K562 (cell line): ENCODE data around the gene KLK13.

Experiments used
- CTCF ChIP-seq, 3 experiments: IDR thresholded peaks in 2 of 3; conservative IDR thresholded peaks in 1 of 3; 2 replicates each; pipeline ENCODE4 v1.5.1; 2011 to 2012; ENCODE audit warnings: low read length in 3 of 3, mild to moderate bottlenecking in 3 of 3, control low read depth in 2 of 3, improper control_type of control experiment in 1 of 3, inconsistent platforms in 1 of 3, low read depth in 1 of 3, mixed read lengths in 1 of 3, moderate library complexity in 1 of 3; ENCODE audit not compliant: insufficient read depth in 2 of 3
- ESRRA ChIP-seq: fragments of 450-650 bp; IDR thresholded peaks from 2 replicates; pipeline ENCODE4 v1.6.1; 2014; ENCODE audit warnings: low read depth, mild to moderate bottlenecking, moderate library complexity, borderline replicate concordance
- FOSL1 ChIP-seq: fragments of 200-800 bp; sonication (Bioruptor generic); conservative IDR thresholded peaks from 2 replicates; pipeline ENCODE4 v1.6.1; 2016; ENCODE audit warnings: missing genetic modification characterization, missing compliant biosample characterization
- PHTF2 ChIP-seq: fragments of 250-450 bp; sonication (Bioruptor Pico); IDR thresholded peaks from 2 replicates; pipeline ENCODE4 v1.5.0; 2021; ENCODE audit warnings: mild to moderate bottlenecking
- SMARCB1 ChIP-seq: IDR thresholded peaks from 2 replicates; pipeline ENCODE4 v1.6.1; 2011; ENCODE audit warnings: improper control_type of control experiment, low read depth; ENCODE audit not compliant: insufficient read length
- TF ChIP-seq, protein P1 (sequence below), 2 experiments: fragments of 450-650 bp; formaldehyde crosslinking in 1 of 2; IDR thresholded peaks; 2 replicates each; pipeline versions ENCODE4 v1.4.0 to v1.6.1; 2014 to 2020; ENCODE audit warnings: mild to moderate bottlenecking in 2 of 2, borderline replicate concordance in 1 of 2, low read depth in 1 of 2

DNA sequence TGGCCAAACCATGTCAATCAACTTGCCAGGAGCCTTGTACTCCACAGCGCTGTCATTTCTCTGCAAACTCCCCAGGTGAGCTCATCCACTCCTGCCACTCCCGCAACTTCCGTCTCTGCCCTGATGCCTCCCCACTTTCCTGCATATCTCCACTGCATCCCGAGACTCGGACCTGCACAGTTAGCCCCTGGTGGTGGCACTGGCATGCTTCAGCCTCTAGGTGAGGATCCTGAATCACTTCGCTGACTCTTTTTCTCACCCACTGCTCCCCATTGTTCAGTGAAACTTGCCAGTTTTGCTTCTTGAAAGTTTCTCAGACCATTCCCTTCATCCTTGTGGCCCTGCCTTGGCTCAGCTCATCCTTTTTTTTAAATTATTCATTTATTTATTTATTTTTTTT is 46.7 kb upstream of the KLK13 start:
- TF ChIP-seq ESRRA, result no peak
- TF ChIP-seq FOSL1, result no peak
- no peak for TF ChIP-seq PHTF2 (CRISPR knock-in tag)
- TF ChIP-seq SMARCB1, result no peak
- TF ChIP-seq, protein P1, sequence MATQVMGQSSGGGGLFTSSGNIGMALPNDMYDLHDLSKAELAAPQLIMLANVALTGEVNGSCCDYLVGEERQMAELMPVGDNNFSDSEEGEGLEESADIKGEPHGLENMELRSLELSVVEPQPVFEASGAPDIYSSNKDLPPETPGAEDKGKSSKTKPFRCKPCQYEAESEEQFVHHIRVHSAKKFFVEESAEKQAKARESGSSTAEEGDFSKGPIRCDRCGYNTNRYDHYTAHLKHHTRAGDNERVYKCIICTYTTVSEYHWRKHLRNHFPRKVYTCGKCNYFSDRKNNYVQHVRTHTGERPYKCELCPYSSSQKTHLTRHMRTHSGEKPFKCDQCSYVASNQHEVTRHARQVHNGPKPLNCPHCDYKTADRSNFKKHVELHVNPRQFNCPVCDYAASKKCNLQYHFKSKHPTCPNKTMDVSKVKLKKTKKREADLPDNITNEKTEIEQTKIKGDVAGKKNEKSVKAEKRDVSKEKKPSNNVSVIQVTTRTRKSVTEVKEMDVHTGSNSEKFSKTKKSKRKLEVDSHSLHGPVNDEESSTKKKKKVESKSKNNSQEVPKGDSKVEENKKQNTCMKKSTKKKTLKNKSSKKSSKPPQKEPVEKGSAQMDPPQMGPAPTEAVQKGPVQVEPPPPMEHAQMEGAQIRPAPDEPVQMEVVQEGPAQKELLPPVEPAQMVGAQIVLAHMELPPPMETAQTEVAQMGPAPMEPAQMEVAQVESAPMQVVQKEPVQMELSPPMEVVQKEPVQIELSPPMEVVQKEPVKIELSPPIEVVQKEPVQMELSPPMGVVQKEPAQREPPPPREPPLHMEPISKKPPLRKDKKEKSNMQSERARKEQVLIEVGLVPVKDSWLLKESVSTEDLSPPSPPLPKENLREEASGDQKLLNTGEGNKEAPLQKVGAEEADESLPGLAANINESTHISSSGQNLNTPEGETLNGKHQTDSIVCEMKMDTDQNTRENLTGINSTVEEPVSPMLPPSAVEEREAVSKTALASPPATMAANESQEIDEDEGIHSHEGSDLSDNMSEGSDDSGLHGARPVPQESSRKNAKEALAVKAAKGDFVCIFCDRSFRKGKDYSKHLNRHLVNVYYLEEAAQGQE (IDR thresholded peaks at IDR 0.05; ENCODE audit: borderline replicate concordance), result no peak
- TF ChIP-seq, protein P1 (CRISPR knock-in tag; IDR thresholded peaks at IDR 0.05; ENCODE audit: low read depth), result no peak
- peak; percentile 36 to 42 (median 39); a peak in 5 of 6 replicates for TF ChIP-seq CTCF (IDR thresholded peaks at IDR 0.05 in 2 of 3, conservative IDR thresholded peaks at IDR 0.05 in 1 of 3; ENCODE audit: insufficient read depth in 2 of 3, low read depth in 1 of 3, low read length in 3 of 3)
